HepG2 (cell line): Measurements from ENCODE around the gene CSPG5. TPM values are rescaled to one million over a fixed set of nuclear protein-coding genes. Genes with fewer than 3 reads are reported as not detected.
A peak's percentile ranks its signal among the peaks of the same experiment; 100 is the strongest.

Source experiments
- ERF ChIP-seq: IDR thresholded peaks from 2 replicates; pipeline ENCODE4 v1.6.1; 2018; ENCODE audit warnings: missing biosample characterization, missing genetic modification reagents
- KDM5B ChIP-seq: sonication (generic); formaldehyde crosslinking; IDR thresholded peaks from 2 replicates; pipeline ENCODE4 v1.4.0; 2020; ENCODE audit warnings: missing genetic modification reagents, mild to moderate bottlenecking, borderline replicate concordance
- MIER3 ChIP-seq: IDR thresholded peaks from 2 replicates; pipeline ENCODE4 v1.6.1; 2016; ENCODE audit warnings: missing compliant biosample characterization, borderline replicate concordance
- RXRA ChIP-seq: sonication (generic); formaldehyde crosslinking; IDR thresholded peaks from 2 replicates; pipeline ENCODE4 v1.5.1; 2020; ENCODE audit warnings: missing genetic modification reagents
- SP4 ChIP-seq: sonication (generic); formaldehyde crosslinking; IDR thresholded peaks from 2 replicates; pipeline ENCODE4 v1.8.1; 2023; ENCODE audit warnings: mild to moderate bottlenecking, missing genetic modification reagents
- TAF15 ChIP-seq: fragments of 200-400 bp; formaldehyde crosslinking; IDR thresholded peaks from one replicate; pipeline ENCODE4 v1.6.1; 2018; ENCODE audit warnings: mild to moderate bottlenecking, low read depth, low read length; ENCODE audit not compliant: poor library complexity, severe bottlenecking
- ZFY ChIP-seq: sonication (generic); formaldehyde crosslinking; IDR thresholded peaks from 2 replicates; pipeline ENCODE4 v1.4.0; 2020; ENCODE audit warnings: missing genetic modification reagents
- ZNF142 ChIP-seq: sonication (generic); formaldehyde crosslinking; IDR thresholded peaks from 2 replicates; pipeline ENCODE4 v1.4.0; 2020; ENCODE audit warnings: missing genetic modification reagents
- ZNF446 ChIP-seq: sonication (generic); formaldehyde crosslinking; IDR thresholded peaks from 2 replicates; pipeline ENCODE4 v1.5.0; 2020; ENCODE audit warnings: mild to moderate bottlenecking, missing genetic modification reagents
- ZNF687 ChIP-seq: sonication (generic); formaldehyde crosslinking; IDR thresholded peaks from 2 replicates; pipeline ENCODE4 v1.5.1; 2020; ENCODE audit warnings: mild to moderate bottlenecking, missing genetic modification reagents, moderate library complexity
- ZNF777 ChIP-seq: sonication (generic); formaldehyde crosslinking; IDR thresholded peaks from 2 replicates; pipeline ENCODE4 v1.4.0; 2020; ENCODE audit warnings: missing genetic modification reagents
- ZNF883 ChIP-seq: sonication (generic); formaldehyde crosslinking; IDR thresholded peaks from 2 replicates; pipeline ENCODE4 v1.5.1; 2020; ENCODE audit warnings: mild to moderate bottlenecking, missing genetic modification reagents; ENCODE audit errors: not compliant biosample characterization
- ZXDC ChIP-seq: sonication (generic); formaldehyde crosslinking; IDR thresholded peaks from 2 replicates; pipeline ENCODE4 v1.5.0; 2020; ENCODE audit warnings: mild to moderate bottlenecking, missing genetic modification reagents
- polyA plus RNA-seq, 8 experiments: library from polyadenylated mRNA; depleted of rRNA in 3 of 8; stranded (reverse) in 7 of 8; unstranded in 1 of 8; fragments of >200 nt; fragmentation: Illumina TruSeq in 4 of 8; extraction: Trizol in 4 of 8; gene quantifications; 2 replicates each; pipeline versions ENCODE4 v1.2.1 to v1.2.3, GENCODE V29; 2011 to 2016; ENCODE audit warnings: low read depth in 4 of 8, missing spikeins in 1 of 8, mixed read lengths in 1 of 8; ENCODE audit not compliant: insufficient read depth in 1 of 8
- total RNA-seq, 5 experiments: library from RNA; depleted of rRNA; stranded (reverse); fragments of >200 nt; fragmentation: Illumina TruSeq; extraction: Trizol; gene quantifications; 2 replicates each; pipeline ENCODE4 v1.2.3, GENCODE V29; 2016; ENCODE audit warnings: low read depth in 1 of 5
- TF ChIP-seq, protein P1 (sequence below): sonication (generic); formaldehyde crosslinking; IDR thresholded peaks from 2 replicates; pipeline ENCODE4 v1.8.0; 2022; ENCODE audit warnings: missing genetic modification reagents, mild to moderate bottlenecking, borderline replicate concordance

The CSPG5 gene
- total and polyA plus RNA-seq, 2 of the 13 experiments (the other 11 are each of a cell fraction or from before 2014, with no cell fraction given) = 0.07 to 0.15 TPM

GRCh38 chr3:47577583-47578118, 1.0 kb downstream of the CSPG5 start (continued):
- TF ChIP-seq ZXDC (no peak), ZNF687 (CRISPR knock-in tag) (peak; percentile 89), ZNF142 (CRISPR knock-in tag) (0 out of 2 replicates have a peak, but pooled peaks have one; percentile 35), KDM5B (CRISPR knock-in tag) (no peak; the same call in 1 of the 2 replicates), ERF (CRISPR knock-in tag) (peak; percentile 45; the same call in 1 of the 2 replicates), ZFY (0 out of 2 replicates have a peak, but pooled peaks have one; percentile 23), ZNF446 (CRISPR knock-in tag) (peak; percentile 53; the same call in 1 of the 2 replicates), ZNF883 (CRISPR knock-in tag) (peak; percentile 53), ZNF777 (CRISPR knock-in tag) (peak; percentile 79; the same call in 1 of the 2 replicates), TAF15 (no peak), MIER3 (CRISPR knock-in tag) (no peak), RXRA (CRISPR knock-in tag) (peak; percentile 50; the same call in 1 of the 2 replicates), SP4 (CRISPR knock-in tag) (0 out of 2 replicates have a peak, but pooled peaks have one; percentile 13)
- TF ChIP-seq, protein P1, sequence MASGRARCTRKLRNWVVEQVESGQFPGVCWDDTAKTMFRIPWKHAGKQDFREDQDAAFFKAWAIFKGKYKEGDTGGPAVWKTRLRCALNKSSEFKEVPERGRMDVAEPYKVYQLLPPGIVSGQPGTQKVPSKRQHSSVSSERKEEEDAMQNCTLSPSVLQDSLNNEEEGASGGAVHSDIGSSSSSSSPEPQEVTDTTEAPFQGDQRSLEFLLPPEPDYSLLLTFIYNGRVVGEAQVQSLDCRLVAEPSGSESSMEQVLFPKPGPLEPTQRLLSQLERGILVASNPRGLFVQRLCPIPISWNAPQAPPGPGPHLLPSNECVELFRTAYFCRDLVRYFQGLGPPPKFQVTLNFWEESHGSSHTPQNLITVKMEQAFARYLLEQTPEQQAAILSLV (CRISPR knock-in tag) = 0 out of 2 replicates have a peak, but pooled peaks have one; percentile 24
